Measurements from ENCODE around the gene OOSP4B. TPM values are rescaled to one million over a fixed set of nuclear protein-coding genes. Genes with fewer than 3 reads are reported as not detected.

OOSP4B gene
- total RNA-seq, 2 donors from 2014 or later: not detected

DNA sequence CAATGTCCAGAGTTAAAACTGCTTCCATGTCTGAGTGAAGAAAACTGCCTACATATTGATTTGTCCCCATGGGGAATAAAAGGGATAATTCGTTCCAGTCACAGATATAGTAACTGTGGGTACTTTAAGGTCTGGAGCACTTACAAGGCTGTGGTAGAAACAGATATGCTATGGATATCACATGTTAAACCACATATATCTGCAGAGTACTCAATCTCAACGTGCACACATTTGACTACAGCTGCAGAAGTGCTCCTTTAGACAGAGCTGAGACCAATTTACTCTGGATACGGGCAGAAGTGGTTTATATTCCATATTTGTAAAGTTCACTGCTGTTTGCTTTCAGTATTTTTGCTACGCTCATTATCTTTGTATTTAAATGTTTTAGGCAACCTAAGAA, 61.8 kb downstream of the OOSP4B start:
- H3K4me1 Mint-ChIP-seq: no peaks in the 10 kb centered on the region
- no peaks in the 10 kb centered on the region for H3K9me3 Mint-ChIP-seq
- no peak overlapping the region for H3K4me3 Mint-ChIP-seq
- H3K36me3 Mint-ChIP-seq (ENCODE audit: low read depth): no peaks in the 10 kb centered on the region
- ATAC-seq (replicated peaks): no peak
- peaks cover 18% of the 10 kb centered on the region for H3K27me3 Mint-ChIP-seq
- H3K27ac Mint-ChIP-seq: no peak overlapping the region

DNA sequence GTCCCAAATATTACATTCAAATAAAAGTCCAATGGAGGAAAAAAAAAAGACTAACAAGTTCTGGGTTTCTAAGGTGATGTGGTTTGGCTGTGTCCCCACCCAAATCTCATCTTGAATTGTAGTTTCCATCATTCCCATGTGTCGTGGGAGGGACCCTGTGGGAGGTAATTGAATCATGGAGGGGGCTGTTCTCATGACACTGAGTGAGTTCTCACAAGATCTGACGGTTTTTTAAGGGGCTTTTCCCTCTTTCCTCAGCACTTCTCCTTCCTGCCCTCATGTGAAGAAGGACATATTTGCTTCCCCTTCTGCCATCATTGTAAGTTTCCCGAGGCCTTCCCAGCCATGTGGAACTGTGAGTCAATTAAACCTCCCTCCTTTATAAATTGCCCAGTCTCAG, 63.6 kb downstream of the OOSP4B start:
- no peaks in the 10 kb centered on the region for H3K9me3 Mint-ChIP-seq
- H3K27me3 Mint-ChIP-seq: peaks cover 26% of the 10 kb centered on the region
- H3K4me3 Mint-ChIP-seq: no peak overlapping the region
- H3K36me3 Mint-ChIP-seq (ENCODE audit: low read depth): no peaks in the 10 kb centered on the region
- no peaks in the 10 kb centered on the region for H3K4me1 Mint-ChIP-seq
- no peak for ATAC-seq (replicated peaks)
- H3K27ac Mint-ChIP-seq: no peak overlapping the region

Other genes with a start within 250 kb of the OOSP4B start
- 10 to 100 TPM; 51.2 to 92.8 TPM for gene MRPL16, start 206.4 kb upstream of the OOSP4B start, total RNA-seq
- gene CBLIF, start 171.7 kb upstream of the OOSP4B start, total RNA-seq: not detected
- not detected for gene TCN1, start 150.7 kb upstream of the OOSP4B start, total RNA-seq
- gene OOSP3, start 138.4 kb upstream of the OOSP4B start, total RNA-seq: not detected
- gene OOSP1, start 78.7 kb upstream of the OOSP4B start, total RNA-seq: not detected
- not detected for gene OOSP4A, start 53.1 kb upstream of the OOSP4B start, total RNA-seq
- gene OOSP2, start 23.2 kb downstream of the OOSP4B start, total RNA-seq: not detected
- gene MS4A3, start 39.5 kb downstream of the OOSP4B start, total RNA-seq: not detected
- not detected for gene MS4A2, start 71.5 kb downstream of the OOSP4B start, total RNA-seq
- gene MS4A6A, start 165.9 kb downstream of the OOSP4B start, total RNA-seq: not detected
- not detected for gene MS4A4E, start 226.0 kb downstream of the OOSP4B start, total RNA-seq